NB4 (cell line): ENCODE results near the gene TAF11.

ENCODE experiments used
- MYC ChIP-seq: IDR thresholded peaks from 2 replicates; pipeline ENCODE4 v1.6.1; 2011; ENCODE audit warnings: low read depth, low read length
- POLR2A ChIP-seq: IDR thresholded peaks from 2 replicates; pipeline ENCODE4 v1.6.1; 2011; ENCODE audit warnings: mild to moderate bottlenecking; ENCODE audit not compliant: insufficient read length; ENCODE audit errors: extremely low read depth
- TF ChIP-seq, protein P1 (sequence below): IDR thresholded peaks from one replicate; pipeline ENCODE4 v1.5.1; 2012; ENCODE audit warnings: low read depth, low read length
- TF ChIP-seq, protein P2 (sequence below): IDR thresholded peaks from 2 replicates; pipeline ENCODE4 v1.6.1; 2011; ENCODE audit warnings: low read depth, low read length

DNA sequence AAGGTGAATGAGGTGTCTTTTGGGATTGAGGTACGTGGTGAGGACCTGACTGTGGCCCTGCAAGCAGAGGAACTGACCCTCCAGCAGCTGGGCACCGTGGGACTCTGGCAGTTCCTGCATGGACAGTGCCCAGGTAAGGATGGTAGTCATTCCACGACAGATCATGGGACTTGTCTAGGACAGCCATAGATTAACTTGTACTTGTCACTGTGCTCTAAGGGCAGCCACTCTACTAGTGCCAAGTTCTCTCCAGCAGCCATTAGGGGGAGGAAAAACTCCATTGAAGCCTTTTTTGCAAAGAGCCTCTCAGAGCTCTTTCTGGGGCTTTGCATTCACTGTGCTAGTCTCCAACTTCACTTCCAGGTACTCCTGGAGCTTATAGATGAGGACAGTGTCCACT is 20.4 kb downstream of the TAF11 start:
- TF ChIP-seq, protein P1, sequence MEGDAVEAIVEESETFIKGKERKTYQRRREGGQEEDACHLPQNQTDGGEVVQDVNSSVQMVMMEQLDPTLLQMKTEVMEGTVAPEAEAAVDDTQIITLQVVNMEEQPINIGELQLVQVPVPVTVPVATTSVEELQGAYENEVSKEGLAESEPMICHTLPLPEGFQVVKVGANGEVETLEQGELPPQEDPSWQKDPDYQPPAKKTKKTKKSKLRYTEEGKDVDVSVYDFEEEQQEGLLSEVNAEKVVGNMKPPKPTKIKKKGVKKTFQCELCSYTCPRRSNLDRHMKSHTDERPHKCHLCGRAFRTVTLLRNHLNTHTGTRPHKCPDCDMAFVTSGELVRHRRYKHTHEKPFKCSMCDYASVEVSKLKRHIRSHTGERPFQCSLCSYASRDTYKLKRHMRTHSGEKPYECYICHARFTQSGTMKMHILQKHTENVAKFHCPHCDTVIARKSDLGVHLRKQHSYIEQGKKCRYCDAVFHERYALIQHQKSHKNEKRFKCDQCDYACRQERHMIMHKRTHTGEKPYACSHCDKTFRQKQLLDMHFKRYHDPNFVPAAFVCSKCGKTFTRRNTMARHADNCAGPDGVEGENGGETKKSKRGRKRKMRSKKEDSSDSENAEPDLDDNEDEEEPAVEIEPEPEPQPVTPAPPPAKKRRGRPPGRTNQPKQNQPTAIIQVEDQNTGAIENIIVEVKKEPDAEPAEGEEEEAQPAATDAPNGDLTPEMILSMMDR: no peak
- no peak for TF ChIP-seq POLR2A
- TF ChIP-seq, protein P2, sequence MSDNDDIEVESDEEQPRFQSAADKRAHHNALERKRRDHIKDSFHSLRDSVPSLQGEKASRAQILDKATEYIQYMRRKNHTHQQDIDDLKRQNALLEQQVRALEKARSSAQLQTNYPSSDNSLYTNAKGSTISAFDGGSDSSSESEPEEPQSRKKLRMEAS: no peak
- no peak for TF ChIP-seq MYC
